ENCODE results near the gene GSDMA. TPM values are rescaled to one million over a fixed set of nuclear protein-coding genes. Genes with fewer than 3 reads are reported as not detected.

The GSDMA gene
- total RNA-seq, 1 donor from 2014 or later = not detected

DNA sequence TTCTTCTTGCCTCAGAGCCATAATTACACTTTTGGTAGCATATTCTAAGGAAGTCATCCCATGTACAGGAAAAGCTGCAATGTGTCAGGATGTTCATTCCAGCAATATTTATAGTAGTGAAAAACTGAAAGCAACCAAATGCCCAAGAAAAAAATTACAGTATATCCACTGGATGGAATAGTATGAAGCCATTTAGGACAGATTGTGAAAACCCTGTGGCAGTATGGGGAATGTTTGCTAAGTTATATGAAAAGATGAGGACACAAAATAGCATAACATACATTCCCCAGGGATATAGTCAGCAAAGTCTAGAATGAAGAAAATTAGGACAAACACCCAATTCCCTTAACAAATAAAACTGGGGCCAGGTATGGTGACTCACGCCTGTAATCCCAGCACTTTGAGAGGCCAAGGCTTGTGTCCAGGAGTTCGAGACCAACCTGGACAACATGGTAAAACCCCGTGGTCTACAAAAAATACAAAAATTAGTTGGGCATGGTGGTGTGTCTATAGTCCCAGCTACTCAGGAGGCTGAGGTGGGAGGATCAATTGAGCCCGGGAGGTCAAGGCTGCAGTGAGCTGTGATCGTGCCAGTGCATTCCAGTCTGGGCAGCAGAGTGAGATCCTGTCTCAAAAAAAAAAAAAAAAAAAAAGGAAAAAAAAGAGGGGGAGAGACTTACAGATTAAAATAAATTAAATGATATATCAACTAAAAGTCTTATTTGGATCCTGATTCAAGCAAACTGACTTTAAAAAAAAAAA is 33.0 kb upstream of the GSDMA start:
- H3K9me3 ChIP-seq (ENCODE audit: control insufficient read depth in 3 of 3, low read length in 3 of 3) = no peaks in the 10 kb centered on the region
- H3K27ac ChIP-seq (ENCODE audit: low read depth, low read length) = peak overlapping the region; percentile 97
- H3K4me3 ChIP-seq (ENCODE audit: low read length in 3 of 3) = peak overlapping the region in 1 of 3 donors; percentile 1
- H3K9ac ChIP-seq (ENCODE audit: low read depth in 1 of 3, low read length in 3 of 3) = peak overlapping the region in 2 of 3 donors; percentile 21 to 41
- H3K4me1 ChIP-seq (ENCODE audit: control insufficient read depth in 3 of 3, insufficient read depth in 3 of 3, low read length in 3 of 3) = peaks cover 46 to 58% (median 46%) of the 10 kb centered on the region in 3 donors
- H3K36me3 ChIP-seq (ENCODE audit: control insufficient read depth in 3 of 3, insufficient read depth in 3 of 3, low read length in 3 of 3) = no peaks in the 10 kb centered on the region
- H3K27me3 ChIP-seq (ENCODE audit: control insufficient read depth in 3 of 3, insufficient read depth in 3 of 3, low read length in 3 of 3) = no peaks in the 10 kb centered on the region

DNA sequence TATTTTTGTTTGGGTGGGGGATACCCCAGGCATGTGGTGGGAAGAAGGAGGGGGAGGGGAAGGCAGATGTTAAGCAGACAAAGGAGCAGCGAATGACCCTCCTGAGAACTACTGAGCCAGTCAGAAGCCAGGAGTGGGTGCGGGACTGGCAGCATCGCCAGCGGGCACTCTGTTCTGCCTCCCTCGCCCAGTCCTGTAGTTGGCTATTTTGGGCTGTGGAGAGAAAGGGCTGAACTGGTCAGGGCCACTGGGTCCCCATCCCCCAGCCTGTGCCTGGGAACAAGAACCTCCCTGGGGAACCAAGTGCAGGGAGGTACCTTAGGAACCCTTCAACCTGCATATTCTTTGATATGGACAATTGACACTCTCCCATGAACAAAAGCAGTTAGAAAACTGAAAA is 28.9 kb upstream of the GSDMA start:
- Histone ChIP-seq H3K4me3 (ENCODE audit: low read length in 3 of 3) (peak overlapping the region in 1 of 3 donors; percentile 45), H3K9ac (ENCODE audit: low read depth in 1 of 3, low read length in 3 of 3) (peak overlapping the region in 2 of 3 donors; percentile 28 to 64), H3K4me1 (ENCODE audit: control insufficient read depth in 3 of 3, insufficient read depth in 3 of 3, low read length in 3 of 3) (peaks cover 19 to 33% (median 32%) of the 10 kb centered on the region in 3 donors), H3K36me3 (ENCODE audit: control insufficient read depth in 3 of 3, insufficient read depth in 3 of 3, low read length in 3 of 3) (no peaks in the 10 kb centered on the region), H3K9me3 (ENCODE audit: control insufficient read depth in 3 of 3, low read length in 3 of 3) (no peaks in the 10 kb centered on the region), H3K27me3 (ENCODE audit: control insufficient read depth in 3 of 3, insufficient read depth in 3 of 3, low read length in 3 of 3) (no peaks in the 10 kb centered on the region), H3K27ac (ENCODE audit: low read depth, low read length) (peak overlapping the region; percentile 48)

DNA sequence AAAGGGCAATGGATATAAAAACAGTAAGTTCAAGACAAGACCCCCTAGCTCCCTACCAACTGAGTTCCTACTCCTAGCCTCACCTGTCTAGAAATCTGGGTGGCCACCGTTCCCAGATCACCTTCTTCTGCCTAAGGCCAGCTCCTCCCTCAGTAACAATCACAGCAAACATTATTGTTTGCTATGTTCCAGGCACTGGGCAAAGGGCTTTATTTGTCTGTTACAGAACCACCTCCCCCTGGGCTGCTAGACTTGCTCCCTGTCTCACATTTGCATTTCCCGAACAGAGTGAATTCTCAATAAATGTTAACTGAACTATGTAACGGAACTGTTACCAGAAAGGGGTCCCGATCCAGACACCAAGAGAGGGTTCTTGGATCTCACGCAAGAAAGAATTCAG is 28.5 kb upstream of the GSDMA start:
- H3K36me3 ChIP-seq (ENCODE audit: control insufficient read depth in 3 of 3, insufficient read depth in 3 of 3, low read length in 3 of 3) = no peaks in the 10 kb centered on the region
- H3K4me3 ChIP-seq (ENCODE audit: low read length in 3 of 3) = no peak overlapping the region
- H3K27ac ChIP-seq (ENCODE audit: low read depth, low read length) = peak overlapping the region; percentile 48
- peak overlapping the region in 1 of 3 donors; percentile 5 for H3K9ac ChIP-seq (ENCODE audit: low read depth in 1 of 3, low read length in 3 of 3)
- no peaks in the 10 kb centered on the region for H3K9me3 ChIP-seq (ENCODE audit: control insufficient read depth in 3 of 3, low read length in 3 of 3)
- peaks cover 16 to 34% (median 28%) of the 10 kb centered on the region in 3 donors for H3K4me1 ChIP-seq (ENCODE audit: control insufficient read depth in 3 of 3, insufficient read depth in 3 of 3, low read length in 3 of 3)
- no peaks in the 10 kb centered on the region for H3K27me3 ChIP-seq (ENCODE audit: control insufficient read depth in 3 of 3, insufficient read depth in 3 of 3, low read length in 3 of 3)

DNA sequence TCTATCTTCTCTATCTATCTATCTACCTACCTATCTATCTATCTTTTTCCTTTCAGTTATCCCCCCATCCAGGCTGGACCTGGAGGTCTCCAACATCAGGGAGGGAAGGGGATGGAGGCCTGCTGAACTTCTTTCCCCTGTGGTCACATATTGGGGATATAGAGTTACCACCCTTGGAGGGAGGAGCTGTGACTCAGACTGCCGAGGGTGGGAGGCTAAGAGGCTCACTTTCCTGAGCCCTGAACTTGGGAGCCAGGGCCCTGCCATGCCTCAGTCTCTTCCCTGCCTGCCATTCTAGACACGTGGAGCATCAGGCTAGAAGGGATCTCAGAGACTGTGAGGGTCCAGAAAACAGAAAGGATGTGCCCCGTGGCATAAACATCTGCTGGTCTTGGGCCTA is 26.9 kb upstream of the GSDMA start:
- Histone ChIP-seq H3K9ac (ENCODE audit: low read depth in 1 of 3, low read length in 3 of 3) (no peak overlapping the region), H3K36me3 (ENCODE audit: control insufficient read depth in 3 of 3, insufficient read depth in 3 of 3, low read length in 3 of 3) (no peaks in the 10 kb centered on the region), H3K27ac (ENCODE audit: low read depth, low read length) (no peak overlapping the region), H3K27me3 (ENCODE audit: control insufficient read depth in 3 of 3, insufficient read depth in 3 of 3, low read length in 3 of 3) (no peaks in the 10 kb centered on the region), H3K4me3 (ENCODE audit: low read length in 3 of 3) (no peak overlapping the region), H3K9me3 (ENCODE audit: control insufficient read depth in 3 of 3, low read length in 3 of 3) (no peaks in the 10 kb centered on the region), H3K4me1 (ENCODE audit: control insufficient read depth in 3 of 3, insufficient read depth in 3 of 3, low read length in 3 of 3) (peaks cover 9 to 33% (median 28%) of the 10 kb centered on the region in 3 donors)

DNA sequence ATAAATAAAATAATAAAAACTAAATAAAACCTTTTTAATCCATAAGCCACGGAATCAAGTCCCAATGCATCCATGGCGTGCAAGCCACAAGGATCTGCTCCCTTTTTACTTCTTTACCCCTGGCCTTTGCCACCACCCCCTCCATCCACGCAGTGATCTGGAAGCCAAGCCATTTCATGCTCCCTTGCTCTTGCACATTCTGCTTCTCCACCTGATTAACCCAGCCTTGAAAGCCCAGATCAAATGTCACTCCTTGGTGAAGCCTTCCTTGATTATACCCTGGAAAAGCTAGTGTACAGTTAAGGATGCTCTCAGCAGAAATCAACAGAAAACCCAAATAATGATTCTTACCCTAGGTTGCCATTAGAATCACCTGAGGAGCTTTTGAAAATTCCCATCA is 25.4 kb upstream of the GSDMA start:
- Histone ChIP-seq H3K36me3 (ENCODE audit: control insufficient read depth in 3 of 3, insufficient read depth in 3 of 3, low read length in 3 of 3) (no peaks in the 10 kb centered on the region), H3K4me1 (ENCODE audit: control insufficient read depth in 3 of 3, insufficient read depth in 3 of 3, low read length in 3 of 3) (peaks cover 9 to 33% (median 28%) of the 10 kb centered on the region in 3 donors), H3K27me3 (ENCODE audit: control insufficient read depth in 3 of 3, insufficient read depth in 3 of 3, low read length in 3 of 3) (no peaks in the 10 kb centered on the region), H3K9me3 (ENCODE audit: control insufficient read depth in 3 of 3, low read length in 3 of 3) (no peaks in the 10 kb centered on the region), H3K9ac (ENCODE audit: low read depth in 1 of 3, low read length in 3 of 3) (no peak overlapping the region), H3K27ac (ENCODE audit: low read depth, low read length) (no peak overlapping the region), H3K4me3 (ENCODE audit: low read length in 3 of 3) (no peak overlapping the region)

DNA sequence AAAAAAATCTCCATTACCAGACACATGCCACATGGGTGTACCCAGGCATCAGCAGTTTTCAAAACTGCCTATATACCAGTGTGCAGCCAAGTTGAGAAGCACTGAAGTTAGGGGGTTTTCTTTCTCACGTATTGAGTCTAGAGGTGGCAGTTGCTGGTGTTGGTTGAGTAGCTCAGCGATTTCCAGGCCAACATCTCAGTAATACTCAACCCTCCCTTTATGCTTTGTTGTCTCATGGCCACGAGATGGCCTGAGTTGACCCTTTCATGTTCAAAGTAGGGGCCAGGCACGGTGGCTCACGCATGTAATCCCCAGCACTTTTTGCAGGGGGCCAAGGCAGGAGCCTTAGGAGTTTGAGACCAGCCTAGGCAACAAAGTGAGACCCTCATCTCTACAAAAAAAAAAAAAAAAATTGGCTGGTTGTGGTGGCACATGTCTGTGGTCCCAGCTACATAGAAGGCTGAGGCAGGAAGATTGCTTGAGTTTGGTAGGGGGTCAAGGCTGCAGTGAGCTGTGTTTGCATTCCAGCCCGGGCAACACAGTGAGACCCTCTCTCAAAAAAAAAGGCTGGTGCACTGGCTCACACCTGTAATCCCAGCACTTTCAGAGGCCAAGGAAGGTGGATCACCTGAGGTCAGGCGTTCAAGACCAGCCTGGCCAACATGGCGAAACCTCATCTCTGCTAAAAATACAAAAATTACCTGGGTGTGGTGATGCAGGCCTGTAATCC is 24.5 kb upstream of the GSDMA start:
- Histone ChIP-seq H3K27me3 (ENCODE audit: control insufficient read depth in 3 of 3, insufficient read depth in 3 of 3, low read length in 3 of 3) (no peaks in the 10 kb centered on the region), H3K9ac (ENCODE audit: low read depth in 1 of 3, low read length in 3 of 3) (no peak overlapping the region), H3K4me1 (ENCODE audit: control insufficient read depth in 3 of 3, insufficient read depth in 3 of 3, low read length in 3 of 3) (peaks cover 9 to 33% (median 28%) of the 10 kb centered on the region in 3 donors), H3K27ac (ENCODE audit: low read depth, low read length) (no peak overlapping the region), H3K9me3 (ENCODE audit: control insufficient read depth in 3 of 3, low read length in 3 of 3) (no peaks in the 10 kb centered on the region), H3K36me3 (ENCODE audit: control insufficient read depth in 3 of 3, insufficient read depth in 3 of 3, low read length in 3 of 3) (no peaks in the 10 kb centered on the region), H3K4me3 (ENCODE audit: low read length in 3 of 3) (no peak overlapping the region)

DNA sequence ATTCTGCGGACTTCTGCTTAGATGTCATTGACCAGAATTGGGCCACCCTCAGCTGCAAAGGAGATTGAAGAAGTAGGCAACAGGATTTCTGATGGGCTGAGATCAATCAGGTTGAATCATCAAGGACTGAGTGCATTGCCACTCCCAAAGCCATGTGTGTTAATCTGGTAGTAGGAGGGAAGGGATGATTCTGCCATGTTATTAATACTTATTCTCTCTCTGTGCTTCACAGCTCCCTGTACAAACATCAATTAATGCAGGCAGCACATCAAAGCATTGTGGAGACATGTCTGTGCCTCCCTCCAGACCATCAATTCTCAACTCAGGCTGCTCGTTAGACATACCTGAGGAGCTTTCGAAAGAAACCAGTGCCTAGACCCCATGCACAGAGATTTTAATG is 23.7 kb upstream of the GSDMA start:
- no peak overlapping the region for H3K27ac ChIP-seq (ENCODE audit: low read depth, low read length)

DNA sequence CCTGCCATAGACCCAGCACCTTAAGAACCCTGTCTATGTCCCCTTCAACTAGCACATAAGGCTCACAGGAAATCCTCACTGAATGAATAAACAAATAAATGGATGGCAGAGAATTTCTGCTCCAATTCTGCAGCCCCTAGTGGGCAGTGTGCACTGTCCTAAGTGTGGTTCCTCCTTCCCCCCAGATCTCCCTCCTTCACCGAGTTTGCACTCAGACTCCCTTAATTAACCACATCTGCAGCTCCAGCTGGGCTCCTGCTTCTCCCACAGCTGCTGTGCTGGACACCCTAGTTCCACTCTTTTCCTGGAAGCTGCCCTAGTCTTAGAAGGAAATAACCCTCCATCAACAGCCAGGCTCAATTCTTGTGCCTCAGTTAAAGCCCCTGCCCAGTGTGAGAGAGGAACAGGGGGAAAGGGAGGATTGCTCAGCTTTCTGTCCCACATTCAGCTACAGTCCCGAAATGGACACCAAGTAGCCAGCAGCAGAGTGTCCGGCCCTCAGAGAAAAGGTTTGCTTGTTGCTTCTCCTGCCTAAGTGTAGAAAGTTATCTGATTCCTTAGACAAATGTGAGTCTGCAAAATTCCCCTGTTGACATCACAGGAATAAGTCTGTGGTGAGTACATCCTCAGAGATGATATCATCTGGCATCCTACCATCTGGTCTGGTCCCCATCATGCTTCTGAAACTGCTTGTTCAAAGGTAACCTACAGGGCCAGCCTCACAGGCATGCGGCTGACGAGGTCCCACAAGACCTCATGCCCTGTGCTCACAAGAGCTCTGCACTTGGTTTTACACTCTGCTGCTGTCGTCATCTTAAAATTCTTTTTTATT is 23.0 kb upstream of the GSDMA start:
- no peak overlapping the region for H3K9ac ChIP-seq (ENCODE audit: low read depth in 1 of 3, low read length in 3 of 3)
- H3K27ac ChIP-seq (ENCODE audit: low read depth, low read length) = no peak overlapping the region

More for the DNA sequence above, 23.7 kb upstream of the GSDMA start:
- Histone ChIP-seq H3K27me3 (ENCODE audit: control insufficient read depth in 3 of 3, insufficient read depth in 3 of 3, low read length in 3 of 3) (no peaks in the 10 kb centered on the region), H3K4me1 (ENCODE audit: control insufficient read depth in 3 of 3, insufficient read depth in 3 of 3, low read length in 3 of 3) (peaks cover 10 to 34% (median 27%) of the 10 kb centered on the region in 3 donors), H3K9me3 (ENCODE audit: control insufficient read depth in 3 of 3, low read length in 3 of 3) (no peaks in the 10 kb centered on the region), H3K4me3 (ENCODE audit: low read length in 3 of 3) (no peak overlapping the region), H3K36me3 (ENCODE audit: control insufficient read depth in 3 of 3, insufficient read depth in 3 of 3, low read length in 3 of 3) (no peaks in the 10 kb centered on the region), H3K9ac (ENCODE audit: low read depth in 1 of 3, low read length in 3 of 3) (no peak overlapping the region)

DNA sequence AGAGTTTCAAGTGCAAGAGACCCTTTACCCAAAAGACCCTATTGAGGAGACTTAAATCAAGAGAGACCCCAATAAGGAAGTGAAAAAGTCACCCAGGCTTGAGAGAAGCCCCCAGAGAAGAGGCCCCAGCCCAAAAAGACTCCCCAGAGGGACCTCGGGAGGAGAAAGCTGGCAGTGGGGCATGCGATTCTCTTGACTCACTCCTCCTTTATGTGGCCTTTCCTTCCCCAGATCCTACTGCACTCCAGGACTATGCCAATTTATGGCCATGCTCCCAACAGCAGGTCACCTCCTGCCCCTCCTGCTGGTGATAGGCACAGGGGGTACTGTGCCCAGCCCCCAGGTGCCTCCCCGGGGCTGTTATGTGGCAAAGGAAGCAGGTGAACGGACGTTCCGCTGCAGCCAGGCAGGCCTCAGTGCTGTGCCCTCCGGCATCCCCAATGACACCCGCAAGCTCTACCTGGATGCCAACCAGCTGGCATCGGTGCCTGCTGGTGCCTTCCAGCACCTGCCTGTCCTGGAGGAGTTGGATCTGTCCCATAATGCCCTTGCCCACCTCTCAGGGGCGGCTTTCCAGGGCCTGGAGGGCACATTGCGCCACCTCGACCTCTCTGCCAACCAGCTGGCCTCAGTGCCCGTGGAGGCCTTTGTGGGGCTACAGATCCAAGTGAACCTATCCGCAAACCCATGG is 19.0 kb upstream of the GSDMA start:
- Histone ChIP-seq H3K9ac (ENCODE audit: low read depth in 1 of 3, low read length in 3 of 3) (peak overlapping the region in 1 of 3 donors; percentile 57), H3K27ac (ENCODE audit: low read depth, low read length) (no peak overlapping the region), H3K27me3 (ENCODE audit: control insufficient read depth in 3 of 3, insufficient read depth in 3 of 3, low read length in 3 of 3) (no peaks in the 10 kb centered on the region)

More for the DNA sequence above, 23.0 kb upstream of the GSDMA start:
- peaks cover 9 to 33% (median 23%) of the 10 kb centered on the region in 3 donors for H3K4me1 ChIP-seq (ENCODE audit: control insufficient read depth in 3 of 3, insufficient read depth in 3 of 3, low read length in 3 of 3)
- no peaks in the 10 kb centered on the region for H3K27me3 ChIP-seq (ENCODE audit: control insufficient read depth in 3 of 3, insufficient read depth in 3 of 3, low read length in 3 of 3)
- no peak overlapping the region for H3K4me3 ChIP-seq (ENCODE audit: low read length in 3 of 3)
- no peaks in the 10 kb centered on the region for H3K9me3 ChIP-seq (ENCODE audit: control insufficient read depth in 3 of 3, low read length in 3 of 3)
- H3K36me3 ChIP-seq (ENCODE audit: control insufficient read depth in 3 of 3, insufficient read depth in 3 of 3, low read length in 3 of 3) = no peaks in the 10 kb centered on the region

More for the DNA sequence above, 19.0 kb upstream of the GSDMA start:
- Histone ChIP-seq H3K9me3 (ENCODE audit: control insufficient read depth in 3 of 3, low read length in 3 of 3) (no peaks in the 10 kb centered on the region), H3K4me1 (ENCODE audit: control insufficient read depth in 3 of 3, insufficient read depth in 3 of 3, low read length in 3 of 3) (peaks cover 5 to 21% (median 14%) of the 10 kb centered on the region in 3 donors), H3K4me3 (ENCODE audit: low read length in 3 of 3) (peak overlapping the region in 1 of 3 donors; percentile 49), H3K36me3 (ENCODE audit: control insufficient read depth in 3 of 3, insufficient read depth in 3 of 3, low read length in 3 of 3) (no peaks in the 10 kb centered on the region)

Measured in skeletal muscle tissue (tissue), 4 donors.